GM19328 (cell line): Measurements from ENCODE around the gene SSX4.
"Not testable (repeated sequence)": the region's sequence is repeated elsewhere in the genome, so short reads cannot be mapped to it uniquely, and the experiment has no call there.

Source experiments
- ATAC-seq: cut with Tn5 transposase; IDR thresholded peaks from one replicate; pipeline ENCODE4 v1.9.1; 2021; ENCODE audit warnings: mild to moderate bottlenecking, moderate library complexity; ENCODE audit not compliant: unreplicated experiment

The SSX4 gene

GRCh38 chrX:48383239-48383638, at the start of gene SSX4:
Gene SSX4 (plus strand): TSS chrX:48383539. CDS start chrX:48384054, 515 bp downstream.
- ATAC-seq, result not testable (repeated sequence)

GRCh38 chrX:48346059-48346458, 37.3 kb upstream of the SSX4 start:
- not testable (repeated sequence) for ATAC-seq

- ATAC-seq, result not testable (repeated sequence)
These were observed 26.8 kb upstream of the SSX4 start, which contains the start of gene SSX3 for GRCh38 chrX:48356315-48357094. Gene SSX3 (minus strand): TSS chrX:48356703. CDS start chrX:48355249, 1,454 bp downstream.

- no peak for ATAC-seq
These were observed 25.7 kb upstream of the SSX4 start for GRCh38 chrX:48357681-48358080.

GRCh38 chrX:48359281-48359680, 24.1 kb upstream of the SSX4 start:
- not testable (repeated sequence) for ATAC-seq

- ATAC-seq, result not testable (repeated sequence)
These were observed 15.5 kb upstream of the SSX4 start for GRCh38 chrX:48367717-48368408.

GRCh38 chrX:48370408-48370807, 12.9 kb upstream of the SSX4 start:
- not testable (repeated sequence) for ATAC-seq

- not testable (repeated sequence) for ATAC-seq
These were observed 13.6 kb downstream of the SSX4 start for GRCh38 chrX:48396931-48397330.

GRCh38 chrX:48397825-48398224, 14.5 kb downstream of the SSX4 start:
- ATAC-seq, result not testable (repeated sequence)

- not testable (repeated sequence) for ATAC-seq
These were observed 28.5 kb downstream of the SSX4 start, which contains the start of gene SSX4B for GRCh38 chrX:48411860-48412259. Gene SSX4B (minus strand): TSS chrX:48411960. CDS start chrX:48411372, 588 bp downstream.

- not testable (repeated sequence) for ATAC-seq
These were observed 43.8 kb downstream of the SSX4 start for GRCh38 chrX:48427027-48427716.

GRCh38 chrX:48429606-48430005, 46.3 kb downstream of the SSX4 start:
- ATAC-seq, result not testable (repeated sequence)

- ATAC-seq, result not testable (repeated sequence)
These were observed 46.8 kb downstream of the SSX4 start for GRCh38 chrX:48430166-48430565.

GRCh38 chrX:48433713-48434112, 50.4 kb downstream of the SSX4 start:
- not testable (repeated sequence) for ATAC-seq
